ENCODE measurements around the gene DBH. TPM values are rescaled to one million over a fixed set of nuclear protein-coding genes. Genes with fewer than 3 reads are reported as not detected.

DBH gene
- total RNA-seq, 4 donors from 2014 or later: 0.19 TPM; not detected in 3

DNA sequence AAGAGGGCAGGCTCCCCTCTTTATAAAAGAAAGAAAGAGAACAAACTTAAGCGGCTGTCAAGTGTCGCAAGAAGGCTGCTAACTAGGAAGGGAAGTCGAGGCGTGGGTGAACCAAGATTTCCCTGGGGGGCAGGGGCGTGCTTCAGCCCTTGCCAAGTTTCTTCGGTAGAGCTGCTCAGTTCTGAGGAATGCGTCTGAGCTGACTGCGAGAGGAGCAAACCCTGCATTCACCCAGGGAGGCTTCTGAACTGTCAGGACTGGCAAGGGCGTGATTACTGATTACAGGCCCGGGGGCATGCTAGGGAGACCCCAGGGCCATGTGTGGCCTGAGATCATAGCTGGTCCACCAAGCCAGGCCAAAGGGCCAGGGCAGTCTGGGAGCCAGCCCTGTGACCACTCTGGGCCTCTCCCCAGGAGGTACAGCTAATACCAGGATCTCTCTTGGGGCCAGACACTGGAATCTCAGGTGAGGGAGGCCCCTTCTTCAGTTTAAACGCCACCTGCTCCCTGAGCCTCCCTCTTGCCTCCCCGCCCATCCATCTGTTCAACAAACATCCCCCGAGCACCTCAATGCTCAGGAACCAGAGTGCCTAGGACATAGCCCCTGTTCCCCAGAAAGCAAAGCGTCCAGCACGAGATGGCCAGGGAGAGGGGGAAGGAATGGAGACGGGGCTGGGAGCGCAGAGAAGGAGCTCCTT, 71.1 kb downstream of the DBH start:
- DNase-seq (ENCODE audit: low spot score): no peak

GRCh38 chr9:133707763-133708245, 71.6 kb downstream of the DBH start:
- DNase-seq (ENCODE audit: low spot score): no peak
- ATAC-seq (ENCODE audit: low FRiP score): no peak
- TF ChIP-seq CTCF (IDR thresholded peaks at IDR 0.05): no peak

More for the DNA sequence above, 71.1 kb downstream of the DBH start:
- no peak for ATAC-seq (ENCODE audit: low FRiP score)
- no peak for TF ChIP-seq CTCF (IDR thresholded peaks at IDR 0.05)

DNA sequence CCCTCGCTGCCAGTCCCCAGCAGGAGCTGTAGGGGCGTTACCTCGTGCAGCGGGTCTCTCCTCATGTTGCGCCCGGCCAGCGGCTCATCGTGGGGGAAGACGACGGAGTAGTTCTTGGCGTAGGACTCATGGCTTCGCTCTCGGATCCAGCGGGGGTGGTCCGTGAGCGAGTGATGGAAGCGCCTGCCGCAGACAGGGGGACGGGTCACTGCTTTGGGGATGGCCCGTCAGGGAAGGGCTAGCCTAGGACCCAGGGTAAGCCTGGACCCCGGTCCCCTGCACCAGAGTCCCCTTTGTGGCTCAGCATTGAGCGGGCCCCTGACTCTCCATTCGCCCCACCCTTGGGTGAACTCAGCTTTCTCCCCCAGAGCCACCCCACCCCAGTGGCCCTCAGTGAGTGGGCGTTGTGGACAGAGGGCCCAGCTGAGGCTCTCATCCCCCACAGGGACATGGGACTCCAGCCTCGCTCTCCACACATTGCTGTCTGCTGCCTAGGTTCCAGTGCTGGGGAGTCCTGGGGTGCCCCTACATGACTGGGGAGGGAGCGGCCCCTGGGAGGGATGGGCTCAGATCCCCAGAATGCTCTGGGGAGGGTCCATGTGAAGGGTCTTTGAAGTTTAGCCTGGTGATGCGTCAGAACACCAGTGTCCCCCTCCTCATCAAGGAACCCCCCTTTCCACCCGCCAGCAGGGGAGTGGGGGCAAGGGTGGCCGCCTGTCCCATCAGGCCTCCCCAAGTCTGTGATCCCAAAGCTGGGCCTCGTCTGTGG, 72.3 kb downstream of the DBH start:
- no peak for DNase-seq (ENCODE audit: low spot score)
- no peak for ATAC-seq (ENCODE audit: low FRiP score)
- no peak for TF ChIP-seq CTCF (IDR thresholded peaks at IDR 0.05)

Other genes with a start within 250 kb of the DBH start
- gene REXO4, start 218.4 kb upstream of the DBH start, total RNA-seq: 10 to 100 TPM; 11.5 to 18.1 (median 15.4) TPM
- 1 to 10 TPM; 1.1 to 3.0 (median 1.2) TPM for gene ADAMTS13, start 214.0 kb upstream of the DBH start, total RNA-seq
- gene CACFD1, start 176.4 kb upstream of the DBH start, total RNA-seq: 1 to 10 TPM; 2.7 to 6.9 (median 4.8) TPM
- 1 to 10 TPM; 2.1 to 4.9 (median 4.1) TPM for gene SLC2A6, start 157.3 kb upstream of the DBH start, total RNA-seq
- not detected for gene MYMK, start 111.4 kb upstream of the DBH start, total RNA-seq
- 1 to 10 TPM in 3 of 4 donors, under 1 TPM in 1; 0.63 to 4.7 (median 1.4) TPM for gene ADAMTSL2, start 101.7 kb upstream of the DBH start, total RNA-seq
- not detected for gene FAM163B, start 27.0 kb upstream of the DBH start, total RNA-seq
- gene SARDH, start 102.0 kb downstream of the DBH start, total RNA-seq: 1 to 10 TPM in 3 of 4 donors, under 1 TPM in 1; 0.56 to 6.9 (median 1.8) TPM

Data from omental fat pad (tissue), 4 donors.